22Rv1 (cell line): Measurements from ENCODE around the gene IP6K3.

ENCODE experiments used
- H3K27ac ChIP-seq: fragments of 450-650 bp; 2 replicates; pipeline ENCODE4 v1.5.1; 2017
- ZFX ChIP-seq: fragments of 450-650 bp; IDR thresholded peaks from 2 replicates; pipeline ENCODE4 v1.6.1; 2017; ENCODE audit warnings: antibody characterized with exemption, borderline replicate concordance
- TF ChIP-seq, protein P1 (sequence below): fragments of 450-650 bp; IDR thresholded peaks from 2 replicates; pipeline ENCODE4 v1.5.1; 2017; ENCODE audit warnings: mild to moderate bottlenecking

IP6K3 gene

DNA sequence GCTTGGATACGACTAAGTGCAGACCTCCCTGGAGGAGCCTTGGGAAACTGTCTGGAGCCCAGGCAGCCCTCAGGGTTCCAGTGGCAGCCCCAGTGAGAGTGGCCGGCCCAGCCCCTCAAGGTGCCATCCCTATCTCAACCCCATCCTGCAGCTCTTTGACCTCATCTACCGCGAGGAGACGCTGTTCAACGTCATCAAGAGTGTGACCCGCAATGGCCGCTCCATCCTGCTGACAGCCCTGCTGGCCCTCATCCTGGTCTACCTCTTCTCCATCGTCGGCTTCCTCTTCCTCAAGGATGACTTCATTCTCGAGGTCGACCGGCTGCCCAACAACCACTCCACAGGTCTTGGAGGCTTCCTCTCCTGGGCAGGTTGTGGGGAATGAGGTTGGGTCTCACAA lies 55.9 kb downstream of the IP6K3 start:
- H3K27ac ChIP-seq: no peak overlapping the region
- TF ChIP-seq, protein P1, sequence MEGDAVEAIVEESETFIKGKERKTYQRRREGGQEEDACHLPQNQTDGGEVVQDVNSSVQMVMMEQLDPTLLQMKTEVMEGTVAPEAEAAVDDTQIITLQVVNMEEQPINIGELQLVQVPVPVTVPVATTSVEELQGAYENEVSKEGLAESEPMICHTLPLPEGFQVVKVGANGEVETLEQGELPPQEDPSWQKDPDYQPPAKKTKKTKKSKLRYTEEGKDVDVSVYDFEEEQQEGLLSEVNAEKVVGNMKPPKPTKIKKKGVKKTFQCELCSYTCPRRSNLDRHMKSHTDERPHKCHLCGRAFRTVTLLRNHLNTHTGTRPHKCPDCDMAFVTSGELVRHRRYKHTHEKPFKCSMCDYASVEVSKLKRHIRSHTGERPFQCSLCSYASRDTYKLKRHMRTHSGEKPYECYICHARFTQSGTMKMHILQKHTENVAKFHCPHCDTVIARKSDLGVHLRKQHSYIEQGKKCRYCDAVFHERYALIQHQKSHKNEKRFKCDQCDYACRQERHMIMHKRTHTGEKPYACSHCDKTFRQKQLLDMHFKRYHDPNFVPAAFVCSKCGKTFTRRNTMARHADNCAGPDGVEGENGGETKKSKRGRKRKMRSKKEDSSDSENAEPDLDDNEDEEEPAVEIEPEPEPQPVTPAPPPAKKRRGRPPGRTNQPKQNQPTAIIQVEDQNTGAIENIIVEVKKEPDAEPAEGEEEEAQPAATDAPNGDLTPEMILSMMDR: no peak
- no peak for TF ChIP-seq ZFX

DNA sequence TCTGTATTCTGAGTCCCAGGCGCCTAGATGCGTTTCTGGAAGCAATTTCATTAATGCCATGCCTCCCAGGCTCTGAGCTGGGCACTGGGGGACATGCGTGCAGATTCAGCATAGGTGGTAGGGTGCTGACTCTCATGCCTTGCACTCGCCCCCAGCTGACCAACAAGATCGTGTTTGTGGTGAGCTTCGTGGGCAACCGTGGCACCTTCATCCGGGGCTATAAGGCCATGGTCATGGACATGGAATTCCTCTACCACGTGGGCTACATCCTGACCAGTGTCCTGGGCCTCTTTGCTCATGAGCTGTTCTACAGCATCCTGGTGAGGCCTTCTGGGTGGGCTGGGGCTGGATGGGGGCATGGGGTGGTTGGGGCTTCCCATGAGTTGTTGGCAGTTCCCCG lies 56.8 kb downstream of the IP6K3 start:
- TF ChIP-seq ZFX: no peak
- TF ChIP-seq, protein P1: no peak
- no peak overlapping the region for H3K27ac ChIP-seq

DNA sequence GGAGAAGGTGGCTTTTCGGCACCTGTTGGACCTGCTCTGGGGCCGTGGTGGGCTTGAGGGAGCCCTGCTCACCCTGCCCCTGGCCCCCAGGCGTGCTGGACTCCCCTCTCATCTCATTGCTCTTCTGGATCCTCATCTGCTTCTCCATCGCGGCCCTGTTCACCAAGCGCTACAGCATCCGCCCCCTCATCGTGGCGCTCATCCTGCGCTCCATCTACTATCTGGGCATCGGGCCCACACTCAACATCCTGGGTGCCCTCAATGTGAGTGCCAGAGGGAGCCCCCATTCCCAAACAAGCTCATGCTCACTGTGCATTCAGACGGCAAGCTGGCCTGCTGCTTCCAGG lies 57.6 kb downstream of the IP6K3 start:
- no peak overlapping the region for H3K27ac ChIP-seq
- TF ChIP-seq, protein P1: no peak
- TF ChIP-seq ZFX: no peak

DNA sequence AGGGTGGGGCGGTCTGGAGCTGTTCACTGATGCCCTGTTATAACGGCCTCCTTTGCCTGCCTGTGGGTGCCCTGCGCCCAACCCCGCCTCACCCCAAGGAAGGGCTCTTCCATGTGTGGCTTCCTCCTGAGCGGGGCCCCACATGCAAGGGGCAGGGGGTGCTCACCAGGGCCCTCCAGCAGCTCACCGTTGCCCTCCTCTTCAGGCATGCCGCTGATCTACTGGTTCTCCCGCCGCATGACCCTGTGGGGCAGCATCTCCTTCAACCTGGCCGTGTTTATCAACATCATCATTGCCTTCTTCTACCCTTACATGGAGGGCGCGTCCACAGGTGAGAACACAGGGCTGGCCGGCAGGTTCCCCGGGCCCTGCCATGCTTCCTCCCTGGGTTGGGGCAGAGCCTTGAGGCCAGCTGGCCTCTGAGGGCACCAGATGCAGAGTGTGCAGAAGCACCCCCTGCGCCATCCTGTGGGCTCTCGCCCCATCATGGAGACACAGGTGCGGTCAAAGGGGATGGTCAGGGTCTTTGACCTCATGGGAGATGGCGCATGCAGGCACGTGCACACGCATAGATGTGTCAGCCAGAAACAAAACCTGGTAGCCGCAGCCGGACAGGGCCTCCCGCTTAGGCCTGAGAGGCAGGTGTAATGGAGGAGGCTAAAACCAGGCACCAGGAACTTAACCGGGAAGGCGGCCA lies 58.1 kb downstream of the IP6K3 start:
- TF ChIP-seq, protein P1: no peak
- no peak for TF ChIP-seq ZFX
- H3K27ac ChIP-seq: no peak overlapping the region

DNA sequence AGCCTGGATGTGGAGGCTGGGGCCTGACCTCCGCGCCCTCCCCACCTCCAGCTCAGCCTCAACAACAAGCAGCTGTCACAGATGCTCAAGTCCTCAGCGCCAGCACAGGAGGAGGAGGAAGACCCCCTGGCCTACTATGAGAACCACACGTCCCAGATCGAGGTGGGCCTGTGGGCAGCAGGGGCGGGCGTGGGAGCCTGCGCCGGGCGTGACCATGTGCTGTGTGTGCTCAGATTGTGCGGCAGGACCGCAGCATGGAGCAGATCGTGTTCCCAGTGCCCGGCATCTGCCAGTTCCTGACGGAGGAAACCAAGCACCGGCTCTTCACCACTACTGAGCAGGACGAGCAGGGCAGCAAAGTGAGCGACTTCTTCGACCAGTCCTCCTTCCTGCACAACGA lies 58.7 kb downstream of the IP6K3 start:
- no peak overlapping the region for H3K27ac ChIP-seq
- TF ChIP-seq, protein P1: no peak
- no peak for TF ChIP-seq ZFX

DNA sequence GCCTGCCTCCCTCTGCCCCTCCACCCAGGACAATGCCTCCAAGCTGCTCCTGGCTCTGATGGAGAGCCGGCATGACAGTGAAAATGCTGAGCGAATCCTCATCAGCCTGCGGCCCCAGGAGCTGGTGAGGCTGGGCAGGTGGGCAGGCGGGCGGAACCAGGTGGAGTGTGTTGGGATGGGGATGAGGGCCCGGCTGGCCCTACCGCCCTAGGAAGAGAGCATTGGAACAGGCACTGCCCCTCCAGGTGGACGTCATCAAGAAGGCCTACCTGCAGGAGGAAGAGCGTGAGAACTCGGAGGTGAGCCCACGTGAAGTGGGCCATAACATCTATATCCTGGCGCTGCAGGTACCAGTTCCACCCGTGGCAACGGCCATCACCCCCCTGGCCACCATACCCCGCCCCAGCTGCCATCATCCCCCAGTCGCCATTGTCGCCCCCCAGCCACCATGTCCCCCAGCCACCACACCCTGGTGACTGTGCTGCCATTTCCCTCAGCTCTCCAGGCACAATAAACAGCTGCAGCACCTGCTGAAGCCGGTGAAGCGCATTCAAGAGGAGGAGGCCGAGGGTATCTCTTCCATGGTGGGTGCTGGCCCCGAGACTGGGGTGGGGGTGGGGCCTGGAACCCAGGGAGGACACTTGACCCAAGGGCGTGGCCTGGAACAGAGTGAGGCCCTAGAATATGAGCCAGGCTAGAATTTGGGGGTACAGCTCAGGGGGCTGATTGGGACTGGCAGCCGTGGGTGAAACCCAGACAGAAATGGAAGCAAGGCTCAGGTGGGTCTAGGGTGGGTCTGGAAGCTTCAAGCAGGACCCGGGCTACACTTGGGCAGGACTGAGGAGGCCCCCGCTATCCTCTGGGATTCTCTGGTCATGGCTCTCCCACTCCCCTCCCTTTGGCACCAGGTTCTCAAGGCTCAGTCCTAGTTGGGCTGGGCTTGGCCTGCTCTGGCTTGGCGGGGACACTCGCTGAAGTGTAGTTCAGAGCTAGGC lies 59.4 kb downstream of the IP6K3 start:
- TF ChIP-seq, protein P1: no peak
- no peak for TF ChIP-seq ZFX
- no peak overlapping the region for H3K27ac ChIP-seq
